ENCODE data around the gene GAPDHS. TPM values are rescaled to one million over a fixed set of nuclear protein-coding genes. Genes with fewer than 3 reads are reported as not detected.

The GAPDHS gene
- total RNA-seq, 2 experiments from 2014 or later: not detected

GRCh38 chr19:35585848-35586247, 52.6 kb downstream of the GAPDHS start, which contains the start of gene PMIS2:
PMIS2 (plus strand) TSS chr19:35586173; CDS start chr19:35586260, 87 bp downstream.
- ATAC-seq (no peak), DNase-seq (no peak)
- no peaks in the 10 kb centered on the region for H3K36me3 Mint-ChIP-seq (ENCODE audit: low read depth)
- no peaks in the 10 kb centered on the region for H3K4me1 Mint-ChIP-seq (ENCODE audit: low read depth)
- H3K9me3 Mint-ChIP-seq (ENCODE audit: insufficient read depth): no peaks in the 10 kb centered on the region
- ChIA-PET POLR2A (no interaction called here), CTCF (no interaction called here)
- H3K27ac Mint-ChIP-seq: no peak within 1 kb of the TSS
- H3K27me3 Mint-ChIP-seq (ENCODE audit: low read depth): peaks cover 14% of the 10 kb centered on the region
- H3K4me3 Mint-ChIP-seq: no peak within 1 kb of the TSS

- DNase-seq (no peak), ATAC-seq (no peak)
- no peak overlapping the region for H3K4me3 Mint-ChIP-seq
- no peaks in the 10 kb centered on the region for H3K9me3 Mint-ChIP-seq (ENCODE audit: insufficient read depth)
- no peak overlapping the region for H3K27ac Mint-ChIP-seq
- peaks cover 14% of the 10 kb centered on the region for H3K27me3 Mint-ChIP-seq (ENCODE audit: low read depth)
- H3K36me3 Mint-ChIP-seq (ENCODE audit: low read depth): no peaks in the 10 kb centered on the region
- ChIA-PET POLR2A (no interaction called here), CTCF (no interaction called here)
- no peaks in the 10 kb centered on the region for H3K4me1 Mint-ChIP-seq (ENCODE audit: low read depth)
Measured at GRCh38 chr19:35587321-35587720, 54.1 kb downstream of the GAPDHS start.

GRCh38 chr19:35590875-35591274, 57.6 kb downstream of the GAPDHS start:
- Mint-ChIP-seq H3K4me1 (ENCODE audit: low read depth) (no peaks in the 10 kb centered on the region), H3K36me3 (ENCODE audit: low read depth) (no peaks in the 10 kb centered on the region), H3K9me3 (ENCODE audit: insufficient read depth) (no peaks in the 10 kb centered on the region), H3K27me3 (ENCODE audit: low read depth) (peaks cover 9% of the 10 kb centered on the region), H3K27ac (no peak overlapping the region), H3K4me3 (no peak overlapping the region)
- no peak for DNase-seq
- CTCF ChIA-PET: interaction anchor here (1.5 to 3.3 kb wide), 3 partner anchors 43 to 82 kb away, joined by 7 to 13 read pairs (median 7); no protein-coding TSS in a partner anchor
- POLR2A ChIA-PET: no interaction called here
- ATAC-seq: no peak

GRCh38 chr19:35592226-35592625, 59.0 kb downstream of the GAPDHS start:
- peaks cover 9% of the 10 kb centered on the region for H3K4me1 Mint-ChIP-seq (ENCODE audit: low read depth)
- H3K4me3 Mint-ChIP-seq: no peak overlapping the region
- no peaks in the 10 kb centered on the region for H3K9me3 Mint-ChIP-seq (ENCODE audit: insufficient read depth)
- H3K27ac Mint-ChIP-seq: no peak overlapping the region
- no peaks in the 10 kb centered on the region for H3K36me3 Mint-ChIP-seq (ENCODE audit: low read depth)
- H3K27me3 Mint-ChIP-seq (ENCODE audit: low read depth): peaks cover 9% of the 10 kb centered on the region
- ATAC-seq: no peak
- POLR2A ChIA-PET: interaction anchor here (0.6 to 1.0 kb wide), 2 partner anchors 12 to 21 kb away, joined by 3 to 4 read pairs; no protein-coding TSS in a partner anchor
- DNase-seq: peak; percentile 39
- CTCF ChIA-PET: interaction anchor here (0.9 to 3.3 kb wide), 11 partner anchors 13 to 239 kb away, joined by 3 to 13 read pairs (median 4); partner anchors contain the start of gene COX6B1

Other genes with a start within 250 kb of the GAPDHS start
- under 1 TPM in 1 of 2 experiments, not detected in 1; 0.26 TPM for gene MAG, start 241.3 kb upstream of the GAPDHS start, total RNA-seq
- under 1 TPM; 0.52 to 0.63 TPM for gene CD22, start 204.3 kb upstream of the GAPDHS start, total RNA-seq
- gene FFAR1, start 185.6 kb upstream of the GAPDHS start, total RNA-seq: not detected
- gene FFAR3, start 175.0 kb upstream of the GAPDHS start, total RNA-seq: not detected
- not detected for gene GPR42, start 162.4 kb upstream of the GAPDHS start, total RNA-seq
- gene FFAR2, start 85.2 kb upstream of the GAPDHS start, total RNA-seq: not detected
- gene KRTDAP, start 43.0 kb upstream of the GAPDHS start, total RNA-seq: not detected
- not detected for gene DMKN, start 19.8 kb upstream of the GAPDHS start, total RNA-seq
- not detected for gene SBSN, start 5.1 kb upstream of the GAPDHS start, total RNA-seq
- gene TMEM147, start 12.2 kb downstream of the GAPDHS start, total RNA-seq: 10 to 100 TPM; 53.3 to 54.1 TPM
- gene ATP4A, start 30.2 kb downstream of the GAPDHS start, total RNA-seq: not detected
- gene PMIS2, start 52.7 kb downstream of the GAPDHS start, total RNA-seq: not detected
- gene HAUS5, start 79.3 kb downstream of the GAPDHS start, total RNA-seq: 10 to 100 TPM; 53.3 to 62.3 TPM
- gene RBM42, start 95.6 kb downstream of the GAPDHS start, total RNA-seq: 100 to 1,000 TPM; 118 to 119 TPM
- gene ETV2, start 108.3 kb downstream of the GAPDHS start, total RNA-seq: 1 to 10 TPM in 1 of 2 experiments, under 1 TPM in 1; 0.68 to 1.6 TPM
- gene COX6B1, start 114.9 kb downstream of the GAPDHS start, total RNA-seq: 100 to 1,000 TPM; 471 to 518 TPM
- under 1 TPM; 0.63 to 0.82 TPM for gene UPK1A, start 133.1 kb downstream of the GAPDHS start, total RNA-seq
- 10 to 100 TPM; 37.4 to 41.4 TPM for gene ZBTB32, start 171.1 kb downstream of the GAPDHS start, total RNA-seq
- 10 to 100 TPM; 58.0 to 64.3 TPM for gene KMT2B, start 184.5 kb downstream of the GAPDHS start, total RNA-seq
- gene IGFLR1, start 209.0 kb downstream of the GAPDHS start, total RNA-seq: 10 to 100 TPM; 29.9 to 37.1 TPM
- 10 to 100 TPM; 23.3 to 24.0 TPM for gene U2AF1L4, start 212.0 kb downstream of the GAPDHS start, total RNA-seq
- 10 to 100 TPM; 44.1 to 48.2 TPM for gene PSENEN, start 212.2 kb downstream of the GAPDHS start, total RNA-seq
- 10 to 100 TPM; 10.5 to 12.4 TPM for gene LIN37, start 215.1 kb downstream of the GAPDHS start, total RNA-seq
- gene HSPB6, start 223.6 kb downstream of the GAPDHS start, total RNA-seq: under 1 TPM in 1 of 2 experiments, not detected in 1; 0.65 TPM
- gene PROSER3, start 224.7 kb downstream of the GAPDHS start, total RNA-seq: 10 to 100 TPM; 48.0 to 54.6 TPM
- 10 to 100 TPM; 66.6 to 71.0 TPM for gene ARHGAP33, start 242.1 kb downstream of the GAPDHS start, total RNA-seq

Measured in activated CD8-positive, alpha-beta T cell treated with anti-CD3 and anti-CD28 coated beads, Interleukin-2, amount 10 ng/mL, durations not matched to agents 7 days and 5 days (primary cell).